ACHN (cell line): ENCODE results near the gene ARL6IP6.

Experiments used
- DNase-seq: peaks from one replicate; pipeline ENCODE4 v3.0.0-alpha.2; 2015
- in situ Hi-C: cut with HindIII; loops from 2 replicates; pipeline ENCODE4 v1.10.0; 2017; ENCODE audit warnings: low sequenced_read_pairs, low pct_ligation_motif_present, low pct_unique_long_range_greater_than_20kb

The ARL6IP6 gene

GRCh38 chr2:152718076-152718908 lies at the start of gene ARL6IP6:
Gene ARL6IP6, plus strand, starts transcription at chr2:152718620. Its CDS starts 5 bp downstream, at chr2:152718625.
- peak; percentile 94 for DNase-seq
- in situ Hi-C loops, result no loop called here

GRCh38 chr2:152674334-152674733 lies 44.1 kb upstream of the ARL6IP6 start:
- DNase-seq, result no peak
- in situ Hi-C loops, result loop anchor here (25.0 kb wide), 1 partner anchor 637 kb away; no protein-coding TSS in a partner anchor

- no peak for DNase-seq
- in situ Hi-C loops, result no loop called here
These were observed 42.0 kb upstream of the ARL6IP6 start for GRCh38 chr2:152676461-152676860.

- no peak for DNase-seq
- in situ Hi-C loops, result no loop called here
These were observed 39.6 kb upstream of the ARL6IP6 start for GRCh38 chr2:152678808-152679207.

GRCh38 chr2:152682663-152683062 lies 35.8 kb upstream of the ARL6IP6 start:
- in situ Hi-C loops, result no loop called here
- DNase-seq, result no peak

- in situ Hi-C loops, result no loop called here
- DNase-seq, result no peak
These were observed 35.0 kb upstream of the ARL6IP6 start for GRCh38 chr2:152683400-152683799.

- DNase-seq, result no peak
- in situ Hi-C loops, result no loop called here
These were observed 32.1 kb upstream of the ARL6IP6 start for GRCh38 chr2:152686321-152686720.

GRCh38 chr2:152693033-152693432 lies 25.4 kb upstream of the ARL6IP6 start:
- in situ Hi-C loops, result no loop called here
- no peak for DNase-seq

- DNase-seq, result peak; percentile 84
These were observed 24.2 kb upstream of the ARL6IP6 start for GRCh38 chr2:152694161-152694661.

GRCh38 chr2:152695763-152696162 lies 22.7 kb upstream of the ARL6IP6 start:
- in situ Hi-C loops, result no loop called here
- no peak for DNase-seq

More at GRCh38 chr2:152694161-152694661, 24.2 kb upstream of the ARL6IP6 start:
- in situ Hi-C loops, result no loop called here

- DNase-seq, result no peak
- in situ Hi-C loops, result no loop called here
These were observed 21.9 kb upstream of the ARL6IP6 start for GRCh38 chr2:152696476-152696875.

- DNase-seq, result no peak
- in situ Hi-C loops, result no loop called here
These were observed 17.2 kb upstream of the ARL6IP6 start for GRCh38 chr2:152701198-152701597.

GRCh38 chr2:152706477-152707021 lies 11.9 kb upstream of the ARL6IP6 start:
- in situ Hi-C loops, result no loop called here
- no peak for DNase-seq

- in situ Hi-C loops, result no loop called here
- DNase-seq, result no peak
These were observed 9.7 kb upstream of the ARL6IP6 start for GRCh38 chr2:152708742-152709141.

GRCh38 chr2:152710713-152711112 lies 7.7 kb upstream of the ARL6IP6 start:
- DNase-seq, result no peak
- in situ Hi-C loops, result no loop called here

GRCh38 chr2:152715112-152715511 lies 3.3 kb upstream of the ARL6IP6 start:
- in situ Hi-C loops, result no loop called here

GRCh38 chr2:152715854-152716428 lies 2.5 kb upstream of the ARL6IP6 start:
- in situ Hi-C loops, result no loop called here
- DNase-seq, result peak; percentile 82

More at GRCh38 chr2:152715112-152715511, 3.3 kb upstream of the ARL6IP6 start:
- no peak for DNase-seq

GRCh38 chr2:152716805-152717227 lies 1.6 kb upstream of the ARL6IP6 start:
- in situ Hi-C loops, result no loop called here
- peak; percentile 46 for DNase-seq
